Retina (tissue), 1 donor: ENCODE measurements around the gene PRKACA.
A peak's percentile ranks its signal among the peaks of the same experiment; 100 is the strongest.
"Not testable (repeated sequence)": the region's sequence is repeated elsewhere in the genome, so short reads cannot be mapped to it uniquely, and the experiment has no call there.

ENCODE experiments used
- DNase-seq: peaks from one replicate; pipeline ENCODE4 v3.0.0-alpha.2; 2016

PRKACA gene

DNA sequence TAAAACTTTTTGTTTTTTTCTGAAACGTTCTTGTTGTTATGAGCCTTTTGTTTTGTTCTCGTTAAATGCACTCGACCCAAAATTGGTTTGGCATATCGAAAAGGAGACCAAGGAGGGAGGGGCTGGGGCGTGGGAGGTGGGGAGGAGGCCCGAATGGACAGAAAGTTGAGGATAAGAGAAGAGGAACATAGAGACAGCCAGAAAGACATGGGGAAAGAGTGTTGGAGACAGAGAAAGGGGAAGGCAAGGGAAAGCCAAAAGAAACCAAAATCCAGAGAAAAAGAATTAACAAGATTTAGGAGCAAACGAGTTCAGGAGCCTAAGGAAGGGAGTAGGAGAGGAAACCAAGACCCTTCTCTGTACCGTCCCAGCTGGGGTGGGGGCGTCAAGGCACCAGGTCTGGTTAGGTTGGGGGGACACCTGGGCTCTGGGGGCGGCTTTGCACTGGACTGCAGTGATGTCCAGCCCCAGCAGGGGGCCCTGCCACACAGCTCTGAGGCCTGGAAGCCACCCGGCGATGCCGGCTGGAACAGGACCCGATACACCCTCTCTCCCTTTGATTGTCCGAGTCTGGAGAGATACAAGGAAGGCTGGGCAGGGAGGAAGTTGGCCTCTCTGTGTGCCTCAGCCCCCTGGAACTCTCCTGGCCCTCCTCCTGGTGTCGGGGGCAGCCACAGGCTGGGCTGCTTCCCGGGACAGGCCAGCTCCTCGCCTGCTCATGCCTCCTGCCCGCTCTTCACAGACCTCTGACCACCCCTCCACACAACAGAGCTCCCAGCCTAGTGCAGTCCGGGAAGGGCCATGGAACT, 30.4 kb upstream of the PRKACA start:
- DNase-seq, result peak; percentile 84

DNA sequence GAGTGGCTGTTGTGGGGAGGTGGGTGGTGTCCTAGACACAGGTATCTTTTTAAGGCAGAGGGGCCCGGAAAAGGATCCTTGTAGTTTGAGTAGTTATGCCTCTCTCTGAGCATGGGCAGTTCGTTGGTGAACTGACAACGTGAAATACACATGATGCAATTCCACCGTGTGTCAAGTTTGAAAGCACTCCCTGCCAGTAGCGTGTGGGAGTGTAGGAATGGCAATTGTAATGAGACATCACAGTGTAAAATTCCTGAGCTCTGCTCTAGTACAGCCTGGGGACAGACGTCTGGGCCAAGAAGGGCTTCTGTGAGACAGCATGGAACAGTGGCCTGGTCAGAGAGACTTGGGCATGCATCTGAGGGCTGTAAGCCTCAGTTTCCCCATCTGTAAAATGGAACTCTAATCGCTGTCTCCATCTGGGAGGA, 29.2 kb upstream of the PRKACA start:
- DNase-seq, result no peak

- not testable (repeated sequence) for DNase-seq
Observed at GRCh38 chr19:14146169-14146568, 28.6 kb upstream of the PRKACA start.

DNA sequence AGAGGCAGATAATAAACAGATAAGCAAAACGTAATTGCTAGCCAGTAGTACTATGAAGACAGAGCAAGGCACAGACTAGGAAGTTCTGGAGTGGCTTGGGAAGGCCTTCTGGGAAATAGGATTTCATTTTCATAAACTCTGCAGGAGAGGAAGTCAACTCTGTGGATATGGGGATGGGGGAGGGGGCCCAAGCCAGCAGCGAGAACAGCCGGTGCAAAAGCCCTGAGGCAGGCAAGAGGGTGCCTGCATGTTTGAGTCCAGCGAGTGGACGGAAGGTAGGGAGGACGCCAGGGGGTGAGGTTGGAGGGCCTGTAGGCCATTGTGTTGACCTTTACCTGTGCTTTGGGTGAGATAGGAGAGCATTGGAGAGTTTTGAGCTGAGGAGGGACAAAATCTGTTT, 27.8 kb upstream of the PRKACA start:
- no peak for DNase-seq

GRCh38 chr19:14142262-14143190, 25.0 kb upstream of the PRKACA start:
- no peak for DNase-seq

GRCh38 chr19:14141041-14141440, 23.5 kb upstream of the PRKACA start:
- no peak for DNase-seq

DNA sequence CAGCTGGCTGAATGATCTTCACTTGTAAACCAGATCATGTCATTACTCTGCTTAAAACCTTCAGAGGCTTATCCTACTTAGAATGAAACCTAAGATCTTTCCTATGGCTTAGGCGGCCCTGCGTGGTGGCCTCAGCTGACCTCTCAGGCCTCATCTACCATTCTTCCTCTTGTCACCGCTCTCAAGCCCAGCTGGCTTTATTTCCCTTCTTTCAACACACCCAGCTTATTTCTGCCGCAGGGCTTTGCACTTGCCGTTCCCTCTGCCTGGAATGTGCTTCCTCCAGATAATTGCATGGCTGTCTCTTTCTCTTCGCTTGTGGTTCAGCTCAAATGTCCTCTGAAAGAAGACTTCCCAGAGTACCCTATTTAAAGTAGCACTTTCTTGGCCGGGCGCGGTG, 22.4 kb upstream of the PRKACA start:
- DNase-seq, result no peak

DNA sequence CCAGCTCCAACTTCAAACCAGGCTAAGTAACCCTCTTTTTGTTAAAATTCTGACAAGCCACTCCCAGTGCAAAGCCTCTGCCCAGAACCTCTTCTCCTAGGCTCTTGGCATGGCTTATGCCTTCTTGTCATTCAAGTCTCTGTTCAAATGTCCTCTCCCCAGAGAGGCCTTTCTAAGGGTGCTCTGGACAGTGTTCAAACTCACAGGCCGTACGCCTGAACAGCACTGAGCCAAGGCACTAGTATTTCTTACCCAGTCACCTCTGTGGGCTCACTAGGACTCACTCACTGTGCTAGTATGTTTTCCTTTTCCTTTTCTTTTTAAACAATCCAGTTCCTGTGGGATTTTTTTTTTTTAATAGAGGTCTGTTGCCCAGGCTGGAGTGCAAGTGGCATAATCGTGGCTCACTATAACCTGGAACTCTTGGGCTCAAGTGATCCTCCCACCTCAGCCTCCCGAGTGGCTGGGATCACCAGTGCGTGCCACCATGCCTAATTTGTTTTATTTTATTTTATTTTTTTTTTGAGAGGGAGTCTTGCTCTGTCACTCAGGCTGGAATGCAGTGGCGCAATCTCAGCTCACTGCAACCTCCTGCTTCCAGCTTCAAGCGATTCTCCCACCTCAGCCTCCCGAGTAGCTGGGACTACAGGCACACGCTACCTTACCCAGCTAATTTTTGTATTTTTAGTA, 21.2 kb upstream of the PRKACA start:
- no peak for DNase-seq

DNA sequence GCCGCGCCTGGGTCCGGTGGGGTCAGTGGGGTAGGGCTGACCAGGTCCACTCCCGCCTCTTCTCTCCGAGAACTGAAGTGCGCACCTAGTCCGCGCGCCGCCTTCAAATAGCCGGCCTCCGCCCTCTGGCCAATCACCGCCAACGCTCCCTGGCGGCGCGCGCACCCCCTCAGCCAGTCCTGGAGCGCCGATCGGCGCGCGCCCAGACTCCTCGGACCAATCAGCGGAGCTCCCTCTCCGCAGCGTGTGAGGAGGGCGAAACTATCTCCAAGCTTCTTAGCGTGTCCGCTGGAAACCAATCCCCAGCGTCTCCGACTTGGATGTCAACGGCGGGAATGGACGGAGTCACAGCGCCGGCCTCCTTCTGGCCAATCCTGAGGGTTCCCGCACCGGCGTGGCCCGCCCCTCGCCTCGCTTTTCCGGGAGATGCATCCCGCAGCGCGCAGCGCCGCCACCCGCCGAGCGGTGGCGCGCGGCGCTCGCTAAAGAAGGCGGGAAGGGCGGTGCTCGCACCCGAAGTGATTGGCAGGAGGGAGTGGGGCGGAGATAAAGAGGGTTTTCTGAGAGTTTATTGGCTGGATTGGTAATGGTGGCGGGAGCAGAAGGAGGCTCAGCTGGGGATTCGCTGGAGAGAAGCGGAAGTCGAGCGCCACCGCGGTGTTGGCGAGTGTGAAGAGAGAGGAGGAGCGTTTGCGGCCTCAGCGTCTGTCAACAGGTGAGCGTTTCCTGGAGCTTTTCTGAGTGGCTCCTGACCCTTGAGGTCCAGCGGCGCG, 19.1 kb upstream of the PRKACA start, which contains the start of gene ASF1B:
TSS of gene ASF1B (minus strand) at position 81 of the 773 bp plus-strand sequence. CDS start 133 bp downstream, outside the sequence.
- DNase-seq, result peak; percentile 100

- DNase-seq, result no peak
Observed at GRCh38 chr19:14135985-14136508, 18.5 kb upstream of the PRKACA start.

GRCh38 chr19:14135355-14135754, 17.8 kb upstream of the PRKACA start:
- DNase-seq, result no peak

GRCh38 chr19:14127929-14128509, 10.5 kb upstream of the PRKACA start:
- DNase-seq, result no peak

DNA sequence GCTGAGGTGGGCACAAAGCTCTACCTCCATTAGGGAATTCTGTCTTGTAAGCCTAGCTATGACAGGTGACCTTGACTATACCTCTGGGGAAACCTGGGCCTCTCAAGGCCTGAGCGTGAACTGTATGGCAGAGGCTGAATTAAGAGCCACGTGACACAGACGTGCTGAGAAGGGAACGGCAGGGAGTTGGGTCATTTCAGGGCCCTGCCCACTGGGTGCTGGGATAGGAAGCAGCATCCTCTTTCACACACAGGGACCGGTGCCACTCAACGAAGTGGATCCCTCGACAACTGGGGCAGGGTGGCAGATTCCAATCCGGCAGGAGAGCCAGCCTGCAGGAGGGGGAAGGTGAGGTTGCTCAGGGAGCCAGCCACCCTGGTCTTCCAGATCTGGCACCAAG, 9.6 kb upstream of the PRKACA start:
- no peak for DNase-seq

DNA sequence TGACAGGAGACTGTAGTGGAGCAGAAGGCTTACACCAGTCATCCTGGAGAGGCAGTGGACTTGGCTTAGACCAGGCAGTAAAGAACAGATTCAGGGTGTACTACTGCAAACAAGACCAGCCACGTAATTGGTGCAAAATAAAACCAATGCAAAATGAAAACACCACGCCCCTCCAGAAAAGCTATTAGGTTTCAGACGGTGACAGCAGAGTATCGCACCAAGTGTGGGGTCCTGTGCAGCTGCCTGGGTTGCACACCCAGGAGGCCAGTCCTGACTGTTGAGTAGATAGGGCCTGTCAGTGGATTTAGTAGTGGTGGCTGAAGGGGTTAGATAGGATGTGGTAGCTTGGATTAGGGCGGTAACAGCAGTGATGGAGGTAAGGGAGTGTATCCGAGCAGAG, 5.4 kb upstream of the PRKACA start:
- DNase-seq, result no peak

DNA sequence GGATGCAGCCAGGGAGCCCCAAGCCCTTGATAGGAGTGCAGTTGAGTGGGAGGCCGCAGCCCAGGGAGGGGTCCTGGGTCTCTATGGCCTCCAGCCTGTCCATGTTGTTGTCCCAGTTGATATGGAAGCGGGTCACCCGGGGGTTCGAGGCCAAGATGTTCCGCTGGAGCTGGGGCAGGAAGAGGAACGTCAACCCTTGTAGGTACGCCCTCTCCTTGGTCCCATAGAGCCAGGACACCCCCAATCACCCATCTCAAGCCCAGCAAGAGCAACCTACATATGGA, 2.9 kb upstream of the PRKACA start:
- no peak for DNase-seq

- no peak for DNase-seq
Observed at GRCh38 chr19:14119644-14120496, 2.3 kb upstream of the PRKACA start.

DNA sequence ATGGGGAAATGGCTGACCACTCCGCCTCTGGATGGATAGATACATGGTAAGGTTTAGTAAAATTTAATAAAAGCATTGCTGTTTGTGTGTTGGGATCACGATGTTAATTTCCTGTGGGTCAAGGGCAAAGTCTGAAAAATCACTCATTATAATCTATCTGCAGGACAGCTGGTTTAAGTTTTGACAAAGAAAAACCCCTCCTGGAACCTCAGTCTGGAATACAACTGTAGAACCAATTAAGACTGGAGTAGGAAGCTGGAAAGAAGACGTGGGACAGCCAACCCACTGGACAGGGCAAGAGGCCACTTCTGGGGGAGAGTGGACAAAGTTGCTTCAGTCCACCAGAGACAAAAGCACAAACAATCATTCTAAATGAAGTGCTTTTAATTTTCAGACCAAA, 1.6 kb upstream of the PRKACA start:
- DNase-seq, result no peak

DNA sequence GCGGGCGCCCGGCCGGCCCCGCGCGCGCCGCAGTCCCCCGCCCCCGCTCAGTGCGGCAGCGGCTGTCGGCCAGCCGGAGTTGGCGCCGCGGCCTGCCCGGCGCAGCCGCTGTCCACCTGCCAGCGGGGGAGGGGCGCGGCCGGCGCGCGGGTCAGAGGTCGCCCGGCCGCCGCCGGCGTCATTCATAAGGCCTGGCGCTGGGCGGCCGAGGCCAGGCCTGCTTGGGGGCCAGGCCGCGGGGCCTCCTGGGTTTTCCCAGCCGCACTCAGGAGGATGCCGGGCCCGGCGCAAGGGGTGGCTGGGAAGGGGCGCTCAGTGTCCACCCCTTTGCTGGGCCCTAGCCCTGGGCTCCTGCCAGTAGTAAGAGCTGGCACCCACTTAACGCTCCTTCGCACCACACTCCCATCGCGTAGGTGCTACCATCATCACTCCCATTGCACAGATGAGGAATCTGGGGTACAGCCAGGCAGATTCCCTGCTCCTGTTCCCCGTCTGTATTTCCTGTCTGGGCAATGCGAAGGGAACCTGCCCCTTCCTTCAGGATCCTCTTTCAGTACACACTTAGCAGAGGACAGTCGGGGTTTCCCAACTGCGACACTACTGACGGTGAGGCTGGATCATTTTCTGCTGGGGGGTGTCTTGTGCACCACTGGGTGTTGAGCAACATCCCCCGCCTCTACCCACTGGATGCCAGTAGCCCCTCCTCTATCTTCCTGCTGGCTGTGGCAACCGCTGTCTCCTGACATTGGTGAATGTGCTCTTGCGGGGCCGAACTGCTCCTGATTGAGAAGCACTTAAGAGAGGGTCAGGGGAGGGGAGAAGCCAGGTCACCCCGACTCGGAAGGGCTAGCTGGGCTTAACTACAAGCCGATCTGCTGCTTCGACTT, 846 bp upstream of the PRKACA start:
- peak; percentile 80 for DNase-seq

DNA sequence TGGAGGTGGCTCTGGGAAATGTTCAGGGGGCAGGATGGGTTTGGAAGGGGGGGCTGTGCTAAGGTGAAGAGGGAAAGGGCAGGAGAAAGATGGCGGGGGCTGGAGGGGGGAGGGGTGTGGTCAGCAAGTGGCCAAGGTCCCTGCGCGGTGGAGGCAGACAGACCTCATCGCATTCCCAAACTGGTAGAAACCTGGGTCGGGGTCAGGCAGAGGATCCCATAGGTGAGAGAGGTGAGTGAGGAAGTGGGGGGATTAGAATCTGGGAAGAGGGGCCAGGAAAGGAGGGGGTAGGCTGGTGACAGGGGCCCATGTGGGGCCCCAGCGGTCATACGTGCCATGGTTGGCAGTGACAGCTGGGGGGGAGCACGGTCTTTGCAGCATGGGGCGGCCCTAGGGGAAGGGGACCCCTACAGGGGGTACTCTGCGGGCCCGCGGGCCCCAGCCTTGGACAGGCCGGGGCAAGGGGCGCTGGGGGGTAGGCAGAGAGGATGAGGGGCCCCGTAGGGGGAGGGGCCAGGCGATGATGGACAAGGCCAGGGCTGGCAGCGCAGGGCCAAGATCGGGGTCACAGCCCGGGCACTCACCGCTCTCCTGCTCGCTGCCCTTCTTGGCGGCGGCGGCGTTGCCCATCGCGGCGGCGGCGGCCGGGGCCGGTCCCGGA, 514 bp downstream of the PRKACA start:
- DNase-seq, result no peak
